HG02885 (cell line): ENCODE data around the gene WDR45B.
"Not testable (repeated sequence)": the region's sequence is repeated elsewhere in the genome, so short reads cannot be mapped to it uniquely, and the experiment has no call there.

Experiments used
- ATAC-seq: cut with Tn5 transposase; IDR thresholded peaks from one replicate; pipeline ENCODE4 v1.9.1; 2021; ENCODE audit warnings: mild to moderate bottlenecking; ENCODE audit not compliant: unreplicated experiment, poor library complexity

WDR45B gene

DNA sequence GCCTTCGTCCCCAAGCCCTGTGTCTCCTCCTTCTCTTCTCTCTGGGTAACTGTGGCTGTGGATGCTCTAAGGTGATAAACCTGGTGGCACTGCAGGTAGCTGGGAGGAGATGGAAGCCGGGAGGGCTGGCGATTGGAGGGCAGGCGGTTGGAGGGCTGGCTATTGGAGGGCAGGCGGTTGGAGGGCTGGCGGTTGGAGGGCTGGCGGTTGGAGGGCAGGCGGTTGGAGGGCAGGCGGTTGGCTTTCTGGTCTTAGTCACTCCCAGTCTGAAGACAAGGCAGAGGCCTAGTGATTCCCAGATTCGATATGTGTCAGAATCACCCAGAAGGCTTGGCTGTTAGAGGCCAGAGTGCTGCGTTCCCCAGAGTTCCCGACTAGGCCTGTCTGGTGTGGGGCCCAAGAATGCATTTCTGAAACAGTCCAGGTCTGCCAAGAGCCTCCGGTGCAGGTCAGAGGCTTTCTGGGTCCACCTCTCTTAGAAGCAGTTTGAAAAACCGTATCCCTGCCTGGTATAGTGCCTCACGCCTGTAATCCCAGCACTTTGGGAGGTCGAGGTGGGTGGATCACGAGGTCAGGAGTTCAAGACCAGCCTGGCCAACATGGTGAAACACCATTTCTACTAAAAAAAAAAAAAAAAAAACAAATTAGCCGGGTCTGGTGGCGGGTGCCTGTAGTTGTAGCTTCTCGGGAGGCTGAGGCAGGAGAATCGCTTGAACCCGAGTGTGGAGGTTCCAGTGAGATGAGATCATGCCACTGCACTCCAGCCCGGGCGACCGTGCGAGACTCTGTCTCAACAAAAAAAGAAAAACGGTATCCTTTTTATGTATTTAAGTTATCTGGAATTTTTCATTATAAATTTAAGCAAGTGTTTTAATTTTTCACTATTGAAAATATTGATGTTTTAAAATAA lies 59.7 kb downstream of the WDR45B start:
- no peak for ATAC-seq

DNA sequence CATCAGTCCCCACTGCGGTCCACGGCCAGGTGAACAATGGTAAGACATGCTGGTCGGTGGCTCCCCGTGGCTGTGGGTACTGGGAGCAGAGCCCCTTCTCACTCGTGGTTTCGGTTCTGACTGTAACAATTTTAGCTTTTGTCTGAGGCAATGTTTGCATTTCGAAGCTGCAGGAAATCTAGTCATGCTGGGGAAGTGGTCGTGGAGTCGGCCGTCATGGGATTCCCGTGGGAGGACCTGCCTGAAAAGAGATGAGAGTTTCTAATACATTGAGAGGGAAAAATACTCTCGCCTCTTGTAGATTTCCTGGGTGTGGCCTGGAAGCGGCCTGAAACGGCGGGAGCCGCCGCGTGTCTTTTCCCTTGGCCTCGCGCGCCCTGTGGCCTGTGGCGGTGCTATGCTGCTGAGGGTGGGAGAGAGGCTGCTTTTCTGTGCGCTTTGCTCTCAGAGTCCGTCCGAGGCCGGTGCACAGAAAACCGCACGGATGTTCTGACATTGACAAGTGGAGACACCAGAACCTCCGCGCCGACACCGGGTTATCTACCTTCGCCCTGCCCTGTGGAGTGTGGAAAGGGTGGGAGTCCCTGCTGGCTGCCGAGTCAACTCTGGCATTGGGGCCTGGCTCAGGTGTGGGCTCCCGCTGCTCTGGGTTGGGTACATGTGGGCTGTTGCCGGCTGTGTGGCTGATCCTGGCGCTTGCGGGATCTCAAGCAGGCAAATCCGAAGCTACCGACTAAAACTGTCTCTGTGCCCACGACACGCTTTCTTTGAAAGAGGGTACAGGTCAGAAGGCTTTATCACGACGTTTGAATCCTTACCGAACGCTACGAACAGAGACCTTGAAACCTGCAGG lies 60.8 kb downstream of the WDR45B start:
- no peak for ATAC-seq

DNA sequence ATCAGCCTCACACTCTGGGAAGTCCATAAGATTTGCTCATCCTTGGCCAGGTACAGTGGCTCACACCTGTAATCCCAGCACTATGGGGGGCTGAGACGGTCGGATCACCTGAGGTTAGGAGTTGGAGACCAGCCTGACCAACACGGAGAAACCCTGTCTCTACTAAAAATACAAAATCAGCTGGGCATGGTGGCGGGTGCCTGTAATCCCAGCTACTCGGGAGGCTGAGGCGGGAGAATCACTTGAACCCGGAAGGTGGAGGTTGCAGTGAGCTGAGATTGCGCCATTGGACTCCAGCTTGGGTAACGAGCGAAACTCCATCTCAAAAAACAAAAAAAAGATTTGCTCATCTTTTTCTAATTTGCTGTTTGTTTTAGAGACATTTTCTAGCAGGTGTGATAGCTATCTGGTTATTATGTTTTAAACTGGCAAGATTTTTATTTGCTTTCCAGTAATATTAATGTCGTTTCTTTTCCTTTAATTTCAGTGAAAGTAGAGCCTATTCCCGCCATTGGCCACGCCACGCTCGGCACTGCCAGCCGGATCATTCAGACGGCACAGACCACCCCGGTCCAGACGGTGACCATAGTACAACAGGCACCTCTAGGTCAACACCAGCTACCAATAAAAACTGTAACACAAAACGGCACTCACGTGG lies 61.5 kb downstream of the WDR45B start:
- ATAC-seq, result no peak

DNA sequence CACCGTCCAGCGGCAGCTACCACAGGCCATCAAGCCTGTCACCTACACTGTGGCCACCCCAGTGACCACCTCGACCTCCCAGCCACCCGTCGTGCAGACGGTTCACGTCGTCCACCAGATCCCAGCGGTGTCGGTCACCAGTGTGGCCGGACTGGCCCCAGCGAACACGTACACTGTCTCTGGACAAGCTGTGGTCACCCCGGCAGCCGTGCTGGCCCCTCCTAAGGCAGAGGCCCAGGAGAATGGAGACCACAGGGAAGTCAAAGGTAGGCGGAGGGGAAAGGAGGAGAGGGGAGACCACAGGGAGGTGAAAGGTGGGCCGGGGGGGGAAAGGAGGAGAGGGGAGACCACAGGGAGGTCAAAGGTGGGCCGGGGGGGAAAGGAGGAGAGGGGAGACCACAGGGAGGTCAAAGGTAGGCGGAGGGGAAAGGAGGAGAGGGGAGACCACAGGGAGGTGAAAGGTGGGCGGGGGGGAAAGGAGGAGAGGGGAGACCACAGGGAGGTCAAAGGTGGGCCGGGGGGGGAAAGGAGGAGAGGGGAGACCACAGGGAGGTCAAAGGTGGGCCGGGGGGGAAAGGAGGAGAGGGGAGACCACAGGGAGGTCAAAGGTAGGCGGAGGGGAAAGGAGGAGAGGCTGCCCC lies 62.2 kb downstream of the WDR45B start:
- not testable (repeated sequence) for ATAC-seq

DNA sequence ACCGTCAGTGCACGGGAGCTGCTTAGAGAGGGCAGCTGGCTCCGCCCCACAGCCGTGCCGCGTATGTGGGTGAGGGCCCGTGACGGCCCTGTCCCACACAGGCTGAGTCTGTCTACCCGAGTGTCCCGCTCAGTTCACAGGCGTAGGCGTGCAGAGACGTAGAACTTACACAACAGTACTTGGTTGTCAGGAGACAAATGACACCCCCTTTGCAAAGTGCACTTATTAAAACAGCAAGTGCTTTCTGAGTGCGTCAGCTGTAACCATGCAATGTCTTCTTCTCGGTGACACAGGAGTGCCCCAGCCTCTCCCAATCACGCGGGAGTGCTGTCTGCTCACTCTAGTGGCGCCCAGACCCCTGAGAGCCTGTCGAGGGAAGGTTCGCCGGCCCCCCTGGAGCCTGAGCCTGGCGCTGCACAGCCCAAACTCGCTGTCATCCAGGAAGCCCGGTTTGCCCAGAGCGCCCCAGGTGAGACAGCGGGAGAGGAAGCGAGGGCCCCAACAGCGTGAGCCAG lies 64.5 kb downstream of the WDR45B start:
- no peak for ATAC-seq

DNA sequence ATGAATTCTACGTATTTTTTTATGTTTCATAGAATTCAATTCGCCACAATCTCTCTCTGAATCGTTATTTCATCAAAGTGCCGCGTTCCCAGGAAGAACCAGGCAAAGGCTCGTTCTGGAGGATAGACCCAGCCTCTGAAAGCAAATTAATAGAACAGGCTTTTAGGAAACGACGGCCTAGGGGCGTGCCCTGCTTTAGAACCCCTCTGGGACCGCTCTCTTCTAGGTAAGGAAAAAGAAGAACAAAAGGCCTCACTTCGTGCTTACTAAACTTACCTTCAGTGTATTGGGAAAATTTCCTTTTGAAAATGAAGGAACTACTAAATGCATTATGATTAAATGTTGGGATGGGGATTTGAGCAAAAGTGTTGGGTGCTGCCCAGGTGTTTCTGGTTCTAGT lies 65.5 kb downstream of the WDR45B start:
- ATAC-seq, result no peak

DNA sequence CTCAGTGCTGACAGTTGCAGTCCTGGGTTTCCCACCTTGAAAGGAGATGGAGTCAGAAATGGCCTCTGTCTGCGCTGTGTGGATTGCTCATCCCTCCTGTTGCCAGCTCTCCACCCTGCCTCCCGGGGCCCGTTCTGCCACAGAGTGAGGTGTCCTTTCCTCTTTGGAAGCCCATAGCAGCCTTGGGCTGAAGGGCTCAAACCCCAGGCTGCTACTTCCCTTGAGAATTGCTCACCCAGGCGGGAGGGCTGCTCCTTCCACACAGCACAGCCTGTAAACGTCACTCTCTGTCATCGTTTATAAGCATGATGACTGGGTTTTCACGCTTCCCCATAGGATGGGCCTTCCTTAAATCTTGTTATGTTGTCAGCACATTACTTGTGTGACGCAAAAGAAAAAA lies 66.0 kb downstream of the WDR45B start:
- ATAC-seq, result no peak

DNA sequence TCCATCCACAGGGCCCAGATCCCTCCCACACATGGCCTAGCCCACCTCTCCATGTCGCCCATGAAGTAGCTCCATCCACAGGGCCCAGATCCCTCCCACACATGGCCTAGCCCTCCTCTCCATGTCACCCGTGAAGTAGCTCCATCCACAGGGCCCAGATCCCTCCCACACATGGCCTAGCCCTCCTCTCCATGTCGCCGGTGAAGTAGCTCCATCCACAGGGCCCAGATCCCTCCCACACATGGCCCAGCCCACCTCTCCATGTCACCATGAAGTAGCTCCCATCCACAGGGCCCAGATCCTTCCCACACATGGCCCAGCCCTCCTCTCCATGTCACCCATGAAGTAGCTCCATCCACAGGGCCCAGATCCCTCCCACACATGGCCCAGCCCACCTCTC lies 68.3 kb downstream of the WDR45B start:
- not testable (repeated sequence) for ATAC-seq

DNA sequence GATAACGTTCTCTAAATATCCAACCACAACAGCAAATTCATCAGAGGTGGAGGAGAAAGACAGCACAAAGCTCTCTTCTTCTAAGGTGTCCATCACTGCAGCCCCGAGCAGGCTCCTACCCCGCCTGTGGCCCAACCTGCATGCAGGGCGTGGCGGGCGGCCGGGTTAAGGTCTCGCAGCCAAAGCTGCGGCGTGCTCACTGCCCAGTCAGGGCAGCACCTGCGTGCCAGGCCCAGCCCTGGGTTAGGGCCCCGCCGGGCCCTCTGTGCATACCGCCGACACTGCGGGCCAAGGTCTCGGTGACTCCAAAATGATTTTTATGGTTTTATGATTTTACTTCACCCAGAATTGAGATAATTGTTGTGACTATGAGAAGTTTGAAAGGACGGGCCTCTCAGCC lies 70.9 kb downstream of the WDR45B start:
- no peak for ATAC-seq

DNA sequence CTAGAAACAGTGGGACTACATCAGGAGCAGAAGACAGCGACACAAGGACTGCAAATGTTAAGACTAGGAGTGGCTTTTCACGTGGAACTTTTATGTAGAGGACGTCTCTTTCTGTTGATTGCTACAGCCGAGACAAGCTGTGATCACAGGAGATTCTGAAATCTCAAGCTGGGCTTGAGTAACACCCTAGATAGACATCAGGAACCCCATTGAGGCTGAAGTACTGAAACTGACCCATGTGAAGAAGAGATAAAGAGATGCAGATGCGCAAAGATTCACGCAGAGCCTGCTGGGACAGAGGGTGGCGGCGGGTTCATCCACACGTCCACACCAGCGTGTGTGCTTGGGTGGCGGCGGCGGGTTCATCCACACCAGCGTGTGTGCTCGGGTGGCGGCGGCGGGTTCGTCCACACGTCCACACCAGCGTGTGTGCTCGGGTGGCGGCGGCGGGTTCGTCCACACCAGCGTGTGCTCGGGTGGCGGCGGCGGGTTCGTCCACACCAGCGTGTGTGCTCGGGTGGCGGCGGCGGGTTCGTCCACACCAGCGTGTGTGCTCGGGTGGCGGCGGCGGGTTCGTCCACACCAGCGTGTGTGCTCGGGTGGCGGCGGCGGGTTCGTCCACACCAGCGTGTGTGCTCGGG lies 72.5 kb downstream of the WDR45B start:
- not testable (repeated sequence) for ATAC-seq

DNA sequence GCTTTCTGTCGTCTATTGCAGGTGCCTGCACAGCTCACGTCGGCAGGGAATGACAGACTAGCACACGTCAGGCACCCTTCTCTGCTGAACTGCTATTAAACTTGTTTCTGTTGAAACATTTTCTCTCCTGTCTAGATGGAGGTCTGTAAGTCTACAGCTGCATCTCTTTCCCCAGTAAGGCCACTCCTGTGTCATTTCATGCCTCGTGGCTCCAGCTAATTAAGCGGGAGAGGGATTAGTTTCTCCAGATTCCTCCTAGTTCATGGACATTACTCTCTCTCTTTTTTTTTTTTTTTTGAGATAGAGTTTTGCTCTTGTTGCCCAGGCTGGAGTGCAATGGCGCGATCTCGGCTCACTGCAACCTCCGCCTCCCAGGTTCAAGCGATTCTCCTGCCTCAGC lies 74.2 kb downstream of the WDR45B start:
- ATAC-seq, result no peak

DNA sequence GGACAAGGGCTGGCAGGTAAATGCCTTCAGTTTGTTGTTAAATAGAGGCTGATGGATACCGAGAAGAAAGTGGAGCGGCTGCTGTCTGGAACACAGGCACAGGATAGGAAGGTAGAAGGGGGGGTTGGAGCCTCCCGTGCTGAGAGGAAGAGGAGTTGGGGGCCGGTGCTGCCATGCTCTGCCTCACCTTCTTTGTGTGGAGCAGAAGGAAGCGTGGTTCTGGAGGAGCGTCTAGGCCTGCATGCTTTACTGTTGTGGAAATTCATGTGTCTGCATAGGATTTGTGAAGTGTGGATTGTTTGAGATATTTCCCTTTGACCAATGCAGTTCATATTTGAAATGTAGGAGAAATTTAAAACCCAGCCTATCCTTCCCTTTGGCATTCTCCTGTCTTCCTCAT lies 76.4 kb downstream of the WDR45B start:
- no peak for ATAC-seq

DNA sequence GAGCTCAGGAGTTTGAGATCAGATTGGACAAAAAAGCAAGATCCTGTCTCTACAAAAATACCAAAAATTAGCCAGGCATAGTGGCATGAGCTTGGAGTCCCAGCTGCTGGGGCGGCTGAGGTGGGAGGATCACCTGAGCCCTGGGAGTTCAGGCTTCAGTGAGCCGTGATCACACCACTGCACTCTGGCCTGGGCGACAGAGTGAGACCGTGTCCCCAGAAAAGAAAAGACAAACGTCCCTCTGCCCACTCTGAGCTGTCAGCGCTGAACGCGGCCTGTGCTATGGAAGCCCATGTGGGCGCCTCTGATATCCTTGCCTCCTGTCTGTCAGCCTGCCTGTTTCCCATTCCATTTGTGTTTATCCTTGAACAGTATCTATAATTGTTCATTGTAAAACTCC lies 78.0 kb downstream of the WDR45B start:
- ATAC-seq, result no peak

DNA sequence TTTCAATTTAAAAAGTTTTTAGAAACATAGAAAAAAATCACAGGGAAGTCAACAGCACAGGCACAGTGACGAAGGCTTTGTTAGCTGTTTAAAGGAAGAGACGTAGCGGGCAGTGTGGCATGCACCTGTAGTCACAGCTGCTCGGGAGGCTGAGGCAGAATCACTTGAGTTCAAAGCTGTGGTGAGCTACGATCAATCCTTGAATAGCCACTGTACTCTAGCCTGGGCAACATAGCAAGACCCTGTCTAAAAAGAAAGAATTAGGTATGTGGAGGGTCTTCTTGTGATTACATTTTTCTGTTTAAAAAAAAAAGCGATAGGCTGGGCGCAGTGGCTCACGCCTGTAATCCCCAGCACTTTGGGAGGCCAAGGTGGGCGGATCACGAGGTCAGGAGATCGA lies 78.6 kb downstream of the WDR45B start:
- ATAC-seq, result no peak

DNA sequence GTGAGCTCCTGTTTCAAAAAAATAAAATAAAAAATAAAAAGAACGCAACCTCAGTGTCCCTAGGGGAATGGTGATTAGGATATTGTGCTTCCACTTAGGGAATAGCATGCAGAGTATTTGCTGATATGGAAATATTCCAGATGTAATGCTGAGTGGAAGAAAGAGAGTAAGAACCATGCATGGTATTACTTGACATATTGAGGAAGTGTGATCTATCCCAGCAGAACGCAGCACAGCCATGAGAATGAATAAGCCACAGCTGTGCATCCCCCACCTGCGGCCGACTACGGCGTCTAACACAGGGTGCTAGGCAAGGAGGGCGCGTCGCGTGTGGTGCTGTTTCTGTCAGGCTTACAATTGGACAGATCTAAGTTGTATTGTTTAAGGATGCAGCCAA lies 79.2 kb downstream of the WDR45B start:
- ATAC-seq, result no peak

DNA sequence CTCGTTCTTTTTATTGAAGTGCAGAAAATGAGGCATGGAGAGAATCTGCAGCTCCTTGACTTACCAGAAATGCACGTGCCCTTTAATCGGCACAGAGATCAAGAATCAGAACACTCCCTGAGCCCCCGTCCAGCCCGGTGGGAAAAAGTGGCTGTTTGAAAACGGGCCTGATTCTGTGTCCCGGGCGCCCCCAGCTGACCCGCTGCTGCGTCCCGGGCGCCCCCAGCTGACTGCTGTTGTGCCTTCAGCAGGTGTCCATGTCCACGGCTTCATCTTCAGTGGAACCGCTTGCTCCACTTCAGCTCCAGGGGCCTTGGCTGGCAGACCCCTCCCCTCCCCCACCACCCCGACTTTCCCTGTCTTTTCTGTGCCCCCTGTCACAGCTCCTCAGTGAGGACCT lies 81.0 kb downstream of the WDR45B start:
- no peak for ATAC-seq

DNA sequence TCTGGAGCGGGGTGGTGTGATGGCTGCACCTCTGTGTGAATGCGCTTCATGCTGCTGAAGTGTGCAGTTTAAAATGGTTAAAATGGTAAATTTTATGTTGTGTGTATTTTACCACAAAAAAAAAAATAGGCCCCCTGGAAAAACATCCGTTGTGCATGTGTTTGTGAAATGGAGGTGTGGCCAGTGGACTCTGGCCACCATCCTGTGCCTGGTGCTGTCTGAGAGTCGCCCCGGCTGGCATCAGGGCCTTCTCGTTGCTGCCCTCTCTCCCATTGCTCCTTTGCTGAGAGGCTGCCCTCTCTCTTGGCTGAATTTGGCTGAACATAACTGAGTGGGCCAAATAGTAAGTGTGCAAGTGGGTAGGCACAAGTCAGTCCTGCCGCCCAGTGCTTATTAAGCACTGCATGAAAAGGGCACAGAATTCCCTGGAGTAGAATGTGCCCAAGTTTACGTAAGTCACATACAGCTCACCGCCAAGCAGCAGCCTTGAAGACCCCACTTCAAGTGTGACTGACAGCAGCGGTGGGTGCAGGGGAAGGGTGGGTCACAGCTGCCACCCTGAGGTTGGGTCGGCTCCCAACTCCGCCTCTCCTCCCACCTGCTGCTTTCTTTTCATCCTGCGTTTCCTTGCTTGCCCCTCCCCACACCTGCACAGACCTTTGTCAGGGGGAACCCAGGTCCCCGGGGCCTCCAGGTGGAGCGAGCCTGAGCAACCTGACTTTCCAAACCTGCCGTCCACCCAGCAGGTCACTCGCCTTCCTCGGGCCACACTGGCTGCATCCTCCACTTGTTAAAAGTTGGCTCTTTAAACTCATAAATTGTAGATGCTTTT lies 81.9 kb downstream of the WDR45B start:
- ATAC-seq, result no peak

DNA sequence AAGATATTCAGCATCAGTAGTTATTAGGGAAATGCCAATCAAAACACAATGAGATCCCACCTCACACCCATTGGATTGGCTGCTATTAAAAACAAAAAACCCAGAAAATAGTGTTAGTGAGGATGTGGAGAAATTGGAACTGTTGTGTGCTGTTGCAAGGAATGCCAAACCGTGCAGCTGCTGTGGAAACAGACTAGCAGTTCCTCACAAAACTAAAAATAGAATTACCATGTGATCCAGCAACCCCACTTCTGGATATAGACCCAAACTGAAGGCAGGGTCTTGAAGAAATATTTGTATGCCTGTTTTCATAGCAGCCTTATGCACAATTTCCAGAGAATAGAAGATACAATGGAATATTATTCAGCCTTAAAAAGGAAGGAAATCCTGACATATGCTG lies 82.7 kb downstream of the WDR45B start:
- no peak for ATAC-seq
